Endothelial cell of umbilical vein (primary cell): ENCODE measurements around the gene INO80D. TPM values are rescaled to one million over a fixed set of nuclear protein-coding genes. Genes with fewer than 3 reads are reported as not detected.

Source experiments
- BruUV-seq: library from RNA; stranded (reverse); fragments of 400-500 nt; replicated peaks from 2 replicates; lab custom pipeline; 2021; lab: Mats Ljungman, UMichigan
- CTCF ChIA-PET: fragments of 300-600, 350-600 bp; sonication (Branson Sonifier 250); formaldehyde crosslinking; loops from one replicate; lab custom pipeline; 2021; ENCODE audit warnings: antibody characterized with exemption, inconsistent platforms; lab: Charles Lee
- POLR2A ChIA-PET: fragments of 300-600, 350-600 bp; sonication (Branson Sonifier 250); formaldehyde crosslinking; loops from one replicate; lab custom pipeline; 2021; ENCODE audit warnings: antibody characterized with exemption, inconsistent platforms; lab: Charles Lee
- DNase-seq: peaks from one replicate; pipeline ENCODE4 v3.0.0-alpha.2; 2011; ENCODE audit warnings: low read depth, low spot score
- FAIRE-seq: peaks from 2 replicates; lab custom pipeline; 2011; peaks lifted over from hg19 to GRCh38; lab: Jason Lieb, UNC
- H2AFZ ChIP-seq: 2 replicates; pipeline ENCODE4 v1.6.0; 2012; ENCODE audit warnings: low read depth, low read length, control low read depth, inconsistent platforms
- H3K27ac ChIP-seq: 2 replicates; pipeline ENCODE4 v1.5.1; 2011; ENCODE audit warnings: low read depth, mild to moderate bottlenecking, control low read depth, low read length, moderate library complexity; ENCODE audit not compliant: insufficient read depth
- H3K27me3 ChIP-seq, 2 experiments: 2 replicates each; pipeline versions ENCODE4 v1.6.0 to v1.6.1; 2011; ENCODE audit warnings: low read length in 2 of 2, mixed read lengths in 1 of 2; ENCODE audit not compliant: control insufficient read depth in 2 of 2, insufficient read depth in 2 of 2
- H3K36me3 ChIP-seq, 2 experiments: 2 replicates in 1 of 2; 3 replicates in 1 of 2; pipeline ENCODE4 v1.5.1; 2011; ENCODE audit warnings: low read length in 2 of 2, mild to moderate bottlenecking in 1 of 2, moderate library complexity in 1 of 2; ENCODE audit not compliant: control insufficient read depth in 2 of 2, insufficient read depth in 2 of 2; ENCODE audit errors: extremely low read depth in 1 of 2
- H3K4me1 ChIP-seq: 3 replicates; pipeline ENCODE4 v1.5.1; 2011; ENCODE audit warnings: mild to moderate bottlenecking, low read length; ENCODE audit not compliant: control insufficient read depth, insufficient read depth; ENCODE audit errors: extremely low read depth
- H3K4me2 ChIP-seq: 2 replicates; pipeline ENCODE4 v1.6.1; 2011; ENCODE audit warnings: low read length, control low read depth, mixed read lengths; ENCODE audit not compliant: insufficient read depth
- H3K4me3 ChIP-seq, 3 experiments: fragments of 200-600 bp in 1 of 3; sonication (generic), shearing (Covaris generic) in 1 of 3; replicated peaks in 1 of 3; 2 replicates each; pipeline ENCODE4 v1.5.1; 2011 to 2016; ENCODE audit warnings: control low read depth in 3 of 3, low read length in 3 of 3, mild to moderate bottlenecking in 2 of 3, inconsistent platforms in 1 of 3, low read depth in 1 of 3, moderate library complexity in 1 of 3; ENCODE audit not compliant: insufficient read depth in 1 of 3
- H3K79me2 ChIP-seq: 2 replicates; pipeline ENCODE4 v1.6.0; 2012; ENCODE audit warnings: low read length, inconsistent platforms; ENCODE audit not compliant: control insufficient read depth, insufficient read depth
- H3K9ac ChIP-seq: replicated peaks from 2 replicates; pipeline ENCODE3; 2011; ENCODE audit warnings: low read length, control low read depth; ENCODE audit not compliant: insufficient read depth; ENCODE audit errors: extremely low read depth
- H3K9me1 ChIP-seq: replicated peaks from 3 replicates; pipeline ENCODE4 v1.6.0; 2011; ENCODE audit warnings: mild to moderate bottlenecking, low read length; ENCODE audit not compliant: control insufficient read depth, insufficient read depth; ENCODE audit errors: extremely low read depth
- H3K9me3 ChIP-seq: replicated peaks from 2 replicates; pipeline ENCODE4 v1.5.1; 2012; ENCODE audit warnings: low read length, inconsistent platforms; ENCODE audit not compliant: control insufficient read depth, insufficient read depth
- H4K20me1 ChIP-seq: replicated peaks from 2 replicates; pipeline ENCODE3; 2011; ENCODE audit warnings: mild to moderate bottlenecking, low read length; ENCODE audit not compliant: control insufficient read depth, insufficient read depth; ENCODE audit errors: extremely low read depth
- CTCF ChIP-seq, 2 donors: IDR thresholded peaks; 1 replicate in 1 of 2; 2 replicates in 1 of 2; pipeline ENCODE4 v1.5.1; 2011; ENCODE audit warnings: low read length in 2 of 2, mild to moderate bottlenecking in 2 of 2, moderate library complexity in 2 of 2, control low read depth in 1 of 2, inconsistent platforms in 1 of 2, low read depth in 1 of 2; ENCODE audit not compliant: insufficient read depth in 1 of 2; ENCODE audit errors: extremely low read depth in 1 of 2
- EZH2 ChIP-seq: IDR thresholded peaks from 2 replicates; pipeline ENCODE4 v1.6.1; 2012; ENCODE audit warnings: borderline replicate concordance, low read depth, mild to moderate bottlenecking, moderate library complexity, low read length, inconsistent platforms; ENCODE audit not compliant: severe bottlenecking
- FOS ChIP-seq: IDR thresholded peaks from 2 replicates; pipeline ENCODE4 v1.6.1; 2011; ENCODE audit warnings: mild to moderate bottlenecking, low read length, moderate library complexity, borderline replicate concordance; ENCODE audit not compliant: insufficient read depth
- GATA2 ChIP-seq: IDR thresholded peaks from 2 replicates; pipeline ENCODE4 v1.7.0; 2011; ENCODE audit warnings: low read depth, mild to moderate bottlenecking, moderate library complexity, mixed read lengths, low read length; ENCODE audit not compliant: insufficient read length, insufficient read depth
- JUN ChIP-seq: IDR thresholded peaks from 2 replicates; pipeline ENCODE4 v1.6.1; 2011; ENCODE audit warnings: borderline replicate concordance, low read depth; ENCODE audit not compliant: insufficient read length, insufficient read depth
- MAX ChIP-seq: IDR thresholded peaks from 2 replicates; pipeline ENCODE4 v1.6.1; 2011; ENCODE audit not compliant: insufficient read depth, insufficient read length
- MYC ChIP-seq: IDR thresholded peaks from one replicate; pipeline ENCODE4 v1.6.1; 2011; ENCODE audit warnings: mild to moderate bottlenecking, low read depth, low read length
- POLR2A ChIP-seq: IDR thresholded peaks from 2 replicates; pipeline ENCODE4 v1.6.1; 2012; ENCODE audit warnings: low read depth, mild to moderate bottlenecking, control low read depth, low read length
- POLR2AphosphoS5 ChIP-seq: IDR thresholded peaks from 2 replicates; pipeline ENCODE4 v1.6.1; 2012; ENCODE audit warnings: low read depth, mild to moderate bottlenecking, control low read depth, low read length, moderate library complexity; ENCODE audit not compliant: insufficient read depth
- dilution Hi-C: fragments of 300-500 bp; cut with MboI; formaldehyde crosslinking; loops from one replicate; pipeline ENCODE4 v1.15.0; 2019; ENCODE audit warnings: low sequenced_read_pairs; ENCODE audit not compliant: extremely low pct_ligation_motif_present
- intact Hi-C: fragments of 100-400 bp; cut with micrococcal nuclease; formaldehyde crosslinking; loops from one replicate; pipeline ENCODE4 v1.10.0; 2022
- polyA plus RNA-seq, 4 experiments: library from polyadenylated mRNA; depleted of rRNA in 3 of 4; stranded (reverse) in 3 of 4; unstranded in 1 of 4; fragments of >200 nt; gene quantifications; 2 replicates each; pipeline versions ENCODE4 v1.2.1 to v1.2.3, GENCODE V29; 2011 to 2012; ENCODE audit warnings: missing spikeins in 1 of 4
- total RNA-seq: library from RNA; stranded (reverse); gene quantifications from 2 replicates; pipeline ENCODE4 v1.2.3, GENCODE V29; 2021

The INO80D gene
- total and polyA plus RNA-seq, 2 donors (not counting 3 experiments of a cell fraction or from before 2014, with no cell fraction given) = 2.9 to 20.3 TPM

GRCh38 chr2:206112108-206112507 lies 26.1 kb upstream of the INO80D start:
- ChIA-PET CTCF (no interaction called here), POLR2A (no interaction called here)
- H3K79me2 ChIP-seq = no peaks in the 10 kb centered on the region
- no peak overlapping the region for H3K27ac ChIP-seq
- intact Hi-C loops (no loop called here), dilution Hi-C loops (no loop called here)
- FAIRE-seq (no peak), DNase-seq (no peak)
- BruUV-seq = no TSS peak
- no peak overlapping the region for H3K4me2 ChIP-seq
- no peaks in the 10 kb centered on the region for H3K27me3 ChIP-seq
- H3K36me3 ChIP-seq = no peaks in the 10 kb centered on the region
- TF ChIP-seq MAX = no peak
- no peak for TF ChIP-seq POLR2AphosphoS5
- no peak for TF ChIP-seq CTCF (IDR thresholded peaks at IDR 0.05; ENCODE audit: extremely low read depth in 1 of 2, insufficient read depth in 1 of 2, low read depth in 1 of 2, low read length in 2 of 2)
- TF ChIP-seq JUN = no peak
- no peak for TF ChIP-seq MYC
- no peak for TF ChIP-seq FOS
- no peak for TF ChIP-seq GATA2
- TF ChIP-seq POLR2A = no peak
- TF ChIP-seq EZH2 = no peak
- no peak overlapping the region for H2AFZ ChIP-seq
- H3K4me3 ChIP-seq = no peak overlapping the region
- no peaks in the 10 kb centered on the region for H3K9me1 ChIP-seq
- H4K20me1 ChIP-seq = no peaks in the 10 kb centered on the region
- no peaks in the 10 kb centered on the region for H3K4me1 ChIP-seq
- H3K9me3 ChIP-seq = no peaks in the 10 kb centered on the region
- H3K9ac ChIP-seq = no peak overlapping the region
